HG03196 (cell line): ENCODE data around the gene CEP95.
"Not testable (repeated sequence)": the region's sequence is repeated elsewhere in the genome, so short reads cannot be mapped to it uniquely, and the experiment has no call there.

ENCODE experiments used
- ATAC-seq: cut with Tn5 transposase; IDR thresholded peaks from one replicate; pipeline ENCODE4 v1.9.1; 2021; ENCODE audit not compliant: unreplicated experiment

The CEP95 gene

DNA sequence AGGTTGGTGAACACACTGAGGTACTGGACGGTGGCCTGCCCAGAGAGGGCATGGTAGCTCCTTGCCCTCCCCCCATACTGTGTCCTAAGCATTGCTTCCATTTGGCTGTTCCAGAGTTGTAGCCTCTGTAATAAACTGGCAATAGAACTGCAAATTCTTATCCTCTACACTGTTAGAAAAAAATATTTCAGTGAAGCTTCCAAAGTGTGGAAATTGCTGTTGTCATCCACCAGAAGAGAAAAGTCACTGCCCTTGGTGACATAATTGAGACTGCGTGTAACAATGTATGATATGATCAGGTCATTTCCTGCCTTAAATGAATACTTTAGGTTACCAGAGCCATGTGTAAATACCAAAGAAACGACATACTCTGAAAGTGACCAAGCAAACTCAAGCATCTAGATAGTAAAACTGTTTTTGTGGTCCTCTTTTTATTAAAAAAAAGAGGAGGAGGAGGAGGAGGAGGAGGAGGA, 65.9 kb downstream of the CEP95 start:
- no peak for ATAC-seq

DNA sequence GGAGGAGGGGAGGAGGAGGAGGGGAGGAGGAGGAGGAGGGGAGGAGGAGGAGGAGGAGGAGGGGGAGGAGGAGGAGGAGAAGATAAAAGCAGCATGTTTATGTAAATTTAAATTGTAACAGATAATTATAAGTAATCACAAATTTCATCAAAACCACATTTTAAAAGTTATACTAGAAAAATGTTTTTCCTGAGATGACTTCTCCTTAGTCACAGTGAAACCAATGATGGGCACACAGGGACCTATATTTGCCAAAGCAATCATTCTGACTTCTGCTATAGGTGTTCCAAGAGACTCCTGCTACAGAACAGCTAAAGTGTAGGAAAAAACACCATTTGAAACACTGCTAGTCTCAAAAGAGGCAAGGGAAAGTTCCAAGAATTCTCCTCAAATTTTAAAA, 66.4 kb downstream of the CEP95 start:
- ATAC-seq = no peak

DNA sequence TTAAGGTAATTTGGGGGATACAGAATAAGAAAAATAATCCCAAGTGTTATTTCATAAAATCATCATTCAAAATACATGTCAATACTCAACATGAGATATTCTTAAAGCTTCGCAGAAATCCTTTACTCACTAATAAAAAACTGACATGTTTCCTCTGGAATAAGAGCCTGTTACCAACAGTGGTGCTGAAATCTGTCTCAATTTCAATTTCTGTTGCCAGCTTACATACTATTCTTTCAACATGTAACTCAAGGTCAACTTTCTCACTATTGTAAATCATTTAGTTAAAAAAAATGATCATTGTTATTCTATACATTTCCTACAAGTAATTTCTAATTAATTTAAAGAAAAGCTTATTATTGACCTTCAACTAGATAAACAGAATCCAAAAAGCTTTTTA, 67.9 kb downstream of the CEP95 start:
- no peak for ATAC-seq

DNA sequence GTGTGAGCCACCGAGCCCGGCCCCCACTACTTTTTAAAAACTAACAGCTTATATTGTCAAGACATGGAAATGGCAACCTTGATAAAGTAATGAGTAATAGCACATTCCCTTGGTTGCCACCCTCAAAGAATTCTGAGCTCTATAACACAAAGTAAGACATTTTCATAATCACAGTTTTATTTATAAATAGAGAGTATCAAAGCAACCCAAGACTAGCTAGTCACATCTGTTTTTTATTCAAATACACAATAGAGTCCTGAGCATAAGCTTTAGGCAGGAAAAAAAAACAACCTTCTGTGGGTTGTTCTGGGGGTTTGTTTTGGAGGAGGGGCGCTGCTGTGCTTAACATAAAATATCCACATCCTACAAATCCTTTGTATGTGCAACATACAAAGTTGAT, 68.7 kb downstream of the CEP95 start:
- ATAC-seq = no peak

DNA sequence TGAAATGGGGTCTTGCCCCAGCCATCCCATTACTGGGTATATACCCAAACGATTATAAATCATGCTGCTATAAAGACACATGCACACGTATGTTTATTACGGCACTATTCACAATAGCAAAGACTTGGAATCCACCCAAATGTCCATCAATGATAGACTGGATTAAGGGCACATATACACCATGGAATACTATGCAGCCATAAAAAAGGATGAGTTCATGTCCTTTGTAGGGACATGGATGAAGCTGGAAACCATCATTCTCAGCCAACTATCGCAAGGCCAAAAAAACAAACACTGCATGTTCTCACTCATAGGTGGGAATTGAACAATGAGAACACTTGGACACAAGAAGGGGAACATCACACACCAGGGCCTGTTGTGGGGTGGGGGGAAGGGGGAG, 70.2 kb downstream of the CEP95 start:
- not testable (repeated sequence) for ATAC-seq

DNA sequence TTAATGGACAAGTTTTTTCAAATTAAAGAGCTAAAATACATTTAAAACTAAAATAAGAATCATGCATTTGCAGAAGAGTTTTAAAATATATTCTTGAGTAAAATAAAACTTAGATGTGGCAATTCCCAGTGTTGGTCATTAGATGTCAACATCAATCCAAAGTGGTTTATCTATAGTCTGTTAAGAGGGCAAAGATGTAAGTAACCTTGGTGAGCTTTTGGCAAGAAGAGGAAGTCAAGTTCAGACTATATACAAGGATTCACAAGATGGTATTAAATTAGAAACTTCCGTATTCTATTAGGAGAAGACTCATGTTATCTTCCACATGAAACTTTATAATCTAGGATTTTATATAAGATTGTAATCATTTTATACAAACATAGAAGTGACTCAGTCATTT, 73.1 kb downstream of the CEP95 start:
- ATAC-seq = no peak

DNA sequence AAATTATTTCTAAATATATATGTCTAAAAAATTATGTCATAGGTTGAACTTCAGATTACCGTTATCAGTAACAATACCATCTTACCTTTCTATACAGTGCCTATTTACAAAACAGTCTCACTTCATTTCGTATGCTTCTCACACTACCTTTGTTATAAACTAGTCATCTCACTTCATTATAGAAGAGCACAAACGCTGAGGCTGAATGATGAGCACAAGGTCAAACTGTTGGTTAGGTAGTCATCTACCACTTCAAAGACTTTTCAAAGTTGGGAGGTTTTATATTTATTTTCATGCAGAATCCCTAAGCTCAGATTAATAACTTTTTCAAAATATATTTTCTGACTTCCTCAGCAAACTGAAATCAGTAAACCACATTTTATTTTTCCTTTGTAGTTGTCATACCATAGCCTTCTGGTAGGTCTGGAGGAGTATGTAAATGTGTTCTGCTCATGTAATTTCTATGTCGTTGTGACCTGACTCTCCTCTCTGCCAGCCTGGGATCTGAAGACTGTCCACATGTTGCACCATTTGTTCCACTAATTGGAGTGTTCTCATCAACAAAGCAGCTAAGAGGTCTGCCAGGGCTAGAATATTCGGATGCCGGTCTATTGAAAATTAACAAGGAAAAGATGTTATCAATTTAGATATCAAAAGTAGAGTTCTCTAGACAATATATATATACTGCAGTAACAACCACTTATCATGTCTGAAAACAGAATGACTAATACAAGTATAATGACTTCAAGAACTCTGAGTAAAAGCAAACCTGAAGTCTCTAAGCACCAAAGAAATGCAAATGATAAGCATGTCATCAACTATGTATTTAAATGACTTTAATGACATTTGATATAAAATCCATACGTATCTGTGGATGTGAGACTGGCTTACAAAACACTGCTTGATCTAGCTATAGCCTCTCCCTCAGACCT, 73.9 kb downstream of the CEP95 start:
- no peak for ATAC-seq

DNA sequence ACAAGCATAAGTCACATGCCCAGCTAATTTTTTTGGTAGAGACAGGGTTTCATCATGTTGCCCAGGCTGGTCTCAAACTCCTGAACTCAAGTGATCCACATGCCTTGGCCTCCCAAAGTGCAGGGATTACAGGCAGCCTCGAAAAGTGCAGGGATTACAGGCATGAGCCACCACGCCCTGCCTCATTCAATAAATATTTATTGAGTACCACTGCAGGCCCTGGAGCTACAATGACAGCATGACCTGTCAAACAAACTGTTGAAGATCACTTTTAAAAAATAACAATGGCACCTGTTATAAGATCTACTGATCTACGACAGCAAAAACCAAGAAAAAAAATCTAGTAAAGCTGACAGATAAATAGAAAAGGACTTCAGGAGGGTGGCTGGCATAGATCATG, 76.3 kb downstream of the CEP95 start:
- no peak for ATAC-seq

DNA sequence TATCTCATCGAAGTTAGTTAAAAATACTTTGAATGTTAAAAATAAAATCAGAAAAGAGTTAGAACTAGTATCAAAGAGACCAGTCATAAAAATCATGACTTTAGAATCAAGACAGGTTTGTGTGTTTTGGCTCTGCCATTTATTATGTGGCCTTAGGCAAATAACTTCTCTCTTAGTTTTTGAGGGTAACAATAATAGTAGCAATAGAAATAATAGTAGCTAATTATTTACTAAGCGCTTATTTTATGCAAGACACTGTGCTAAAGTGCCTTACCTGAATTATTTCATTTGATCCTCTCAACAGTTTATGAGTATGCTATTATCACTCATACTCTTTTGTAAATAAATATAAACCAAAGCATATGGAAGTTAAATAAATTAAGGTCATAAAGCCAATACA, 78.4 kb downstream of the CEP95 start:
- ATAC-seq = no peak
